Stomach (tissue), 9 donors: ENCODE results near the gene AGPAT2. TPM values are rescaled to one million over a fixed set of nuclear protein-coding genes. Genes with fewer than 3 reads are reported as not detected.
"Not testable (repeated sequence)": the region's sequence is repeated elsewhere in the genome, so short reads cannot be mapped to it uniquely, and the experiment has no call there.

ENCODE experiments used
- DNase-seq, 2 donors: peaks; one replicate each; pipeline versions ENCODE4 v3.0.0 to v3.0.0-alpha.2; 2013 to 2019
- H3K27ac ChIP-seq, 5 donors: fragments of 200-600 bp in 4 of 5; sonication (generic) in 4 of 5; one replicate each; pipeline ENCODE4 v1.5.1; 2013 to 2019; ENCODE audit warnings: mild to moderate bottlenecking in 1 of 5, moderate library complexity in 1 of 5
- H3K27me3 ChIP-seq, 3 donors: fragments of 200-600 bp; sonication (generic); one replicate each; pipeline ENCODE4 v1.5.1; 2017 to 2019; ENCODE audit warnings: mixed run types in 1 of 3
- H3K36me3 ChIP-seq, 4 donors: fragments of 200-600 bp; sonication (generic); 1 replicate in 3 of 4; 2 replicates in 1 of 4; pipeline ENCODE4 v1.5.1; 2016 to 2019
- H3K4me1 ChIP-seq, 4 donors: fragments of 200-600 bp; sonication (generic); one replicate each; pipeline ENCODE4 v1.5.1; 2016 to 2019
- H3K4me3 ChIP-seq, 4 donors: fragments of 200-600 bp; sonication (generic) in 3 of 4; one replicate each; pipeline ENCODE4 v1.5.1; 2016 to 2019; ENCODE audit warnings: mild to moderate bottlenecking in 1 of 4
- H3K9me3 ChIP-seq, 4 donors: fragments of 200-600 bp; sonication (generic); one replicate each; pipeline ENCODE4 v1.5.1; 2016 to 2019
- CTCF ChIP-seq, 7 experiments: fragments of 450-650 bp in 4 of 7; fragments of 200-600 bp in 3 of 7; sonication (generic) in 3 of 7; IDR thresholded peaks; one replicate each; pipeline ENCODE4 v1.5.1; 2016 to 2019; ENCODE audit warnings: antibody characterized with exemption in 7 of 7, control low read depth in 2 of 7, mild to moderate bottlenecking in 1 of 7
- EP300 ChIP-seq: sonication (generic); formaldehyde crosslinking; IDR thresholded peaks from one replicate; pipeline ENCODE4 v1.6.1; 2017; ENCODE audit warnings: antibody characterized with exemption
- POLR2A ChIP-seq, 4 donors: fragments of 450-650 bp; IDR thresholded peaks; one replicate each; pipeline ENCODE4 v1.6.1; 2016; ENCODE audit warnings: antibody characterized with exemption in 4 of 4, control low read depth in 2 of 4, mild to moderate bottlenecking in 1 of 4, moderate library complexity in 1 of 4
- POLR2AphosphoS5 ChIP-seq, 3 donors: sonication (generic); formaldehyde crosslinking; IDR thresholded peaks; one replicate each; pipeline ENCODE4 v1.6.1; 2016; ENCODE audit warnings: antibody characterized with exemption in 3 of 3
- WGBS, 5 donors: extraction: QIAGEN DNeasy Blood & Tissue Kit in 3 of 5; methylation state at CpG; one replicate each; pipeline versions ENCODE4 v1.1.5 to v1.1.7; 2013 to 2018; 5-methylcytosine and 5-hydroxymethylcytosine counted together
- intact Hi-C: fragments of 100-400 bp; cut with DNase I; formaldehyde crosslinking; loops from one replicate; pipeline ENCODE4 v1.15.1; 2023; ENCODE audit warnings: low total_unique reads
- polyA plus RNA-seq, 3 donors: library from polyadenylated mRNA; stranded (reverse); fragments of 200-250 nt; gene quantifications; one replicate each; pipeline ENCODE4 v1.2.3, GENCODE V29; 2013
- total RNA-seq, 5 donors: library from RNA; depleted of rRNA; stranded (reverse); fragments of >200 nt; gene quantifications; one replicate each; pipeline versions ENCODE4 v1.1.0 to v1.2.3, GENCODE V29; 2014 to 2016
- donor health status: healthy with polysubstance abuse.
- donor health status: Bipolar disorder and iron deficiency.
- donor health status: healthy.

Gene AGPAT2
- total and polyA plus RNA-seq, 8 donors: 32.7 to 135 (median 72.0) TPM

- WGBS, 5 donors: 2 to 9% (median 3%) methylated on average over 15 to 113 of the region's 119 CpGs
- H3K9me3 ChIP-seq: no peaks in the 10 kb centered on the region
- H3K27me3 ChIP-seq: peaks cover 6 to 60% (median 35%) of the 10 kb centered on the region in 3 donors
- intact Hi-C loops: no loop called here
- peak within 1 kb of the TSS; percentile 44 to 54 (median 52) for H3K4me3 ChIP-seq
- H3K4me1 ChIP-seq: peaks cover 11 to 36% (median 21%) of the 10 kb centered on the region in 4 donors
- TF ChIP-seq EP300 (no peak), CTCF (IDR thresholded peaks at IDR 0.05) (no peak), POLR2AphosphoS5 (IDR thresholded peaks at IDR 0.05) (no peak), POLR2A (IDR thresholded peaks at IDR 0.05) (no peak)
- no peaks in the 10 kb centered on the region for H3K36me3 ChIP-seq
- peak in 1 of 2 donors; percentile 81 for DNase-seq
- peak within 1 kb of the TSS in 4 of 5 donors; percentile 10 to 73 (median 44) for H3K27ac ChIP-seq
These were observed 24.8 kb upstream of the AGPAT2 start, which contains the start of gene DIPK1B for GRCh38 chr9:136711751-136712689. Gene DIPK1B (plus strand): TSS chr9:136712572. CDS start chr9:136712666, 94 bp downstream.

GRCh38 chr9:136711219-136711648 is 24.0 kb upstream of the AGPAT2 start:
- peaks cover 11 to 36% (median 21%) of the 10 kb centered on the region in 4 donors for H3K4me1 ChIP-seq
- H3K36me3 ChIP-seq, H3K9me3 ChIP-seq, DNase-seq, H3K4me3 ChIP-seq, intact Hi-C loops: not testable (repeated sequence)
- H3K27ac ChIP-seq: peak overlapping the region in 1 of 5 donors; percentile 56
- WGBS, 5 donors: 29 to 35% (median 33%) methylated on average over 4 of the region's 4 CpGs
- H3K27me3 ChIP-seq: peaks cover 6 to 55% (median 35%) of the 10 kb centered on the region in 3 donors

DNA sequence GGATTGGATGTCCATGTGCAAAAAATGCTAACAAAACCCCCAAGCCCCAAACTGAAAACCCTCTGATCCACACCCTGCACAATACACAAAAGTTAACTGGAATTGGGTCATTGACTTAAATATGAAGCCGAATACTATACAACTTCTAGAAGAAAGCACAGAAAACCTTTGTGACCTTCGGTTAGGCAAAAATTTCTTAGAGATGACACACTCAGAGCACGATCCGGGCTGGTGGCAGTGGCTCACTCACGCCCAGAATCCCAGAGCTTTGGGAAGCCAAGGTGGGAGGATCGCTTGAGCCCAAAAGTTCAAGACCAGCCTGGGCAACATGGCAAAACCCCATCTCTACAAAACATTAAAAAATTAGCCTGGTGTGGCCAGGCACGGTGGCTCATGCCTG is 23.3 kb upstream of the AGPAT2 start:
- intact Hi-C loops: no loop called here
- 86 to 90% (median 87%) methylated on average over 7 of the region's 7 CpGs for WGBS, 5 donors
- no peak for DNase-seq
- Histone ChIP-seq H3K4me1 (peaks cover 11 to 36% (median 21%) of the 10 kb centered on the region in 4 donors), H3K9me3 (no peaks in the 10 kb centered on the region), H3K4me3 (no peak overlapping the region), H3K36me3 (no peaks in the 10 kb centered on the region), H3K27ac (no peak overlapping the region), H3K27me3 (peaks cover 6 to 51% (median 35%) of the 10 kb centered on the region in 3 donors)
- TF ChIP-seq CTCF (IDR thresholded peaks at IDR 0.05) (no peak), EP300 (no peak), POLR2A (IDR thresholded peaks at IDR 0.05) (no peak), POLR2AphosphoS5 (IDR thresholded peaks at IDR 0.05) (no peak)

DNA sequence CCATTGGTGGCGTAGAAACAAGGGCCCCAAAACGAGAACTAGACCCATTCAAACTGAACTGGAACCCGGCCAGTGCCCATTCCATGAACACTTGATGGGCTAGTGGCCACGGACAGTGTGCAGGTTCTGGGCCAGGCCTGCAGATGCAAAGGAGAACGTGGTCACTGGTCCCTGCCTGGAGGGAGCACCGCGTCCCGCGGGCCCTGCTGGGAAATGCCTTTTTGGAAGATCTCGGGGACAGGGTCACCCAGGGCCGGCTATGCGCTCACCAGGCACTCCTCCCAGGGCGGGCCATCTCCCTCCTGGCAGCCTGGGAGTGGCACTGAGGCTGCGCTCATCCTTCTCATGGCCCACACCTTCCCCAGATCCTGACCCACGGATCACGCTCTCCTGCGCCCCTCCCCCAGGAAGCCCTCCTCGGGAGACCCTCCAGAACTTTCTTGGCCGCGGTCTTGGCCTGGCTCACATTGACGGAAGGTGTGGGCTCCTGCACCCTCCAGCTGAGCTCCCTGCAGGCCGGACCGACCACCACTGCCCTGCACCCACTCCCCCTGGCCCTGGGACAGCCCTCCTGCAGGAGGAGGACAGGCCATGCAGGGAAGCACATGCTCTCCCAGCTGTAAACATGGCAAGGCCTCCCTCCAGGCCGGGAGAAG is 22.3 kb upstream of the AGPAT2 start:
- 85 to 90% (median 89%) methylated on average over 21 to 24 of the region's 24 CpGs for WGBS, 5 donors

More for the DNA sequence above, 22.3 kb upstream of the AGPAT2 start:
- Histone ChIP-seq H3K36me3 (no peaks in the 10 kb centered on the region), H3K27me3 (peaks cover 6 to 41% (median 28%) of the 10 kb centered on the region in 3 donors), H3K4me3 (no peak overlapping the region), H3K4me1 (peaks cover 11 to 29% (median 21%) of the 10 kb centered on the region in 4 donors), H3K9me3 (no peaks in the 10 kb centered on the region), H3K27ac (no peak overlapping the region)
- intact Hi-C loops: no loop called here
- no peak for TF ChIP-seq POLR2A (IDR thresholded peaks at IDR 0.05)
- no peak for TF ChIP-seq EP300
- no peak for TF ChIP-seq CTCF (IDR thresholded peaks at IDR 0.05)
- TF ChIP-seq POLR2AphosphoS5 (IDR thresholded peaks at IDR 0.05): no peak
- peak in 1 of 2 donors; percentile 9 for DNase-seq
